ENCODE measurements around the gene CNN3. TPM values are rescaled to one million over a fixed set of nuclear protein-coding genes. Genes with fewer than 3 reads are reported as not detected.

CNN3 gene
- total RNA-seq, 1 donor from 2014 or later = 596 TPM

- Mint-ChIP-seq H3K4me3 (ENCODE audit: unreplicated experiment) (peak overlapping the region; percentile 37), H3K27ac (ENCODE audit: unreplicated experiment) (no peak overlapping the region), H3K4me1 (ENCODE audit: unreplicated experiment) (peaks cover 39% of the 10 kb centered on the region), H3K36me3 (ENCODE audit: low read depth, unreplicated experiment) (peaks cover 47% of the 10 kb centered on the region), H3K27me3 (ENCODE audit: unreplicated experiment) (peaks cover 2% of the 10 kb centered on the region), H3K9me3 (ENCODE audit: unreplicated experiment) (no peaks in the 10 kb centered on the region)
- TF ChIP-seq CTCF (IDR thresholded peaks at IDR 0.05; ENCODE audit: unreplicated experiment) = no peak
- no peak for DNase-seq (ENCODE audit: low spot score)
Observed at GRCh38 chr1:94907136-94907535, 19.8 kb downstream of the CNN3 start.

GRCh38 chr1:94906382-94906781 lies 20.5 kb downstream of the CNN3 start:
- H3K36me3 Mint-ChIP-seq (ENCODE audit: low read depth, unreplicated experiment) = peaks cover 52% of the 10 kb centered on the region
- no peak overlapping the region for H3K27ac Mint-ChIP-seq (ENCODE audit: unreplicated experiment)
- H3K27me3 Mint-ChIP-seq (ENCODE audit: unreplicated experiment) = peaks cover 4% of the 10 kb centered on the region
- no peaks in the 10 kb centered on the region for H3K9me3 Mint-ChIP-seq (ENCODE audit: unreplicated experiment)
- no peak for DNase-seq (ENCODE audit: low spot score)
- H3K4me1 Mint-ChIP-seq (ENCODE audit: unreplicated experiment) = peaks cover 39% of the 10 kb centered on the region
- no peak overlapping the region for H3K4me3 Mint-ChIP-seq (ENCODE audit: unreplicated experiment)
- no peak for TF ChIP-seq CTCF (IDR thresholded peaks at IDR 0.05; ENCODE audit: unreplicated experiment)

- no peak for DNase-seq (ENCODE audit: low spot score)
- no peak overlapping the region for H3K27ac Mint-ChIP-seq (ENCODE audit: unreplicated experiment)
- H3K4me3 Mint-ChIP-seq (ENCODE audit: unreplicated experiment) = no peak overlapping the region
- peaks cover 4% of the 10 kb centered on the region for H3K27me3 Mint-ChIP-seq (ENCODE audit: unreplicated experiment)
- H3K36me3 Mint-ChIP-seq (ENCODE audit: low read depth, unreplicated experiment) = peaks cover 58% of the 10 kb centered on the region
- no peaks in the 10 kb centered on the region for H3K9me3 Mint-ChIP-seq (ENCODE audit: unreplicated experiment)
- H3K4me1 Mint-ChIP-seq (ENCODE audit: unreplicated experiment) = peaks cover 27% of the 10 kb centered on the region
- no peak for TF ChIP-seq CTCF (IDR thresholded peaks at IDR 0.05; ENCODE audit: unreplicated experiment)
Observed at GRCh38 chr1:94905207-94905606, 21.7 kb downstream of the CNN3 start.

GRCh38 chr1:94903280-94904009 lies 23.5 kb downstream of the CNN3 start:
- peak overlapping the region; percentile 28 for H3K27ac Mint-ChIP-seq (ENCODE audit: unreplicated experiment)
- no peak for DNase-seq (ENCODE audit: low spot score)
- peak overlapping the region; percentile 20 for H3K4me3 Mint-ChIP-seq (ENCODE audit: unreplicated experiment)
- H3K9me3 Mint-ChIP-seq (ENCODE audit: unreplicated experiment) = no peaks in the 10 kb centered on the region
- peaks cover 54% of the 10 kb centered on the region for H3K36me3 Mint-ChIP-seq (ENCODE audit: low read depth, unreplicated experiment)
- H3K4me1 Mint-ChIP-seq (ENCODE audit: unreplicated experiment) = peaks cover 18% of the 10 kb centered on the region
- TF ChIP-seq CTCF (IDR thresholded peaks at IDR 0.05; ENCODE audit: unreplicated experiment) = no peak
- H3K27me3 Mint-ChIP-seq (ENCODE audit: unreplicated experiment) = peaks cover 2% of the 10 kb centered on the region

- peaks cover 45% of the 10 kb centered on the region for H3K36me3 Mint-ChIP-seq (ENCODE audit: low read depth, unreplicated experiment)
- peaks cover 2% of the 10 kb centered on the region for H3K27me3 Mint-ChIP-seq (ENCODE audit: unreplicated experiment)
- no peak overlapping the region for H3K4me3 Mint-ChIP-seq (ENCODE audit: unreplicated experiment)
- H3K4me1 Mint-ChIP-seq (ENCODE audit: unreplicated experiment) = peaks cover 10% of the 10 kb centered on the region
- peak overlapping the region; percentile 24 for H3K27ac Mint-ChIP-seq (ENCODE audit: unreplicated experiment)
- H3K9me3 Mint-ChIP-seq (ENCODE audit: unreplicated experiment) = no peaks in the 10 kb centered on the region
- DNase-seq (ENCODE audit: low spot score) = no peak
- TF ChIP-seq CTCF (IDR thresholded peaks at IDR 0.05; ENCODE audit: unreplicated experiment) = no peak
Observed at GRCh38 chr1:94901841-94902240, 25.1 kb downstream of the CNN3 start.

Data from endothelial cell (in vitro differentiated cells).